CD14-positive monocyte (primary cell): Measurements from ENCODE around the gene DYNLL1. TPM values are rescaled to one million over a fixed set of nuclear protein-coding genes. Genes with fewer than 3 reads are reported as not detected.
A peak's percentile ranks its signal among the peaks of the same experiment; 100 is the strongest.

ENCODE experiments used
- DNase-seq, 3 donors: peaks; one replicate each; pipeline ENCODE4 v3.0.0-alpha.2; 2011 to 2022
- H2AFZ ChIP-seq: 2 replicates; pipeline ENCODE4 v1.6.0; 2012; ENCODE audit warnings: mild to moderate bottlenecking, low read depth, low read length, inconsistent platforms; ENCODE audit not compliant: insufficient read depth, poor library complexity, severe bottlenecking
- H3K27ac ChIP-seq, 2 donors: 1 replicate in 1 of 2; 2 replicates in 1 of 2; pipeline ENCODE4 v1.5.1; 2012 to 2013; ENCODE audit warnings: low read length in 2 of 2, control low read depth in 1 of 2, inconsistent platforms in 1 of 2, low read depth in 1 of 2, mild to moderate bottlenecking in 1 of 2
- H3K27me3 ChIP-seq, 2 donors: one replicate each; pipeline versions ENCODE4 v1.6.0 to v1.6.1; 2011 to 2013; ENCODE audit warnings: low read length in 2 of 2; ENCODE audit not compliant: control insufficient read depth in 2 of 2, insufficient read depth in 2 of 2
- H3K36me3 ChIP-seq, 2 donors: replicated peaks in 1 of 2; 1 replicate in 1 of 2; 2 replicates in 1 of 2; pipeline versions ENCODE4 v1.5.1 to v1.6.1; 2012 to 2013; ENCODE audit warnings: low read length in 2 of 2, control low read depth in 1 of 2, inconsistent platforms in 1 of 2, mild to moderate bottlenecking in 1 of 2; ENCODE audit not compliant: insufficient read depth in 2 of 2, control insufficient read depth in 1 of 2
- H3K4me1 ChIP-seq, 2 donors: 1 replicate in 1 of 2; 2 replicates in 1 of 2; pipeline versions ENCODE4 v1.5.1 to v1.6.1; 2012 to 2013; ENCODE audit warnings: low read length in 2 of 2, control low read depth in 1 of 2, inconsistent platforms in 1 of 2, mild to moderate bottlenecking in 1 of 2, moderate library complexity in 1 of 2; ENCODE audit not compliant: insufficient read depth in 2 of 2, control insufficient read depth in 1 of 2
- H3K4me2 ChIP-seq: replicated peaks from 2 replicates; pipeline ENCODE3; 2012; ENCODE audit warnings: low read length, moderate library complexity, mild to moderate bottlenecking; ENCODE audit not compliant: poor library complexity, severe bottlenecking; ENCODE audit errors: extremely low read depth
- H3K4me3 ChIP-seq, 3 experiments: fragments of 200-600 bp in 1 of 3; sonication (generic) in 1 of 3; replicated peaks in 1 of 3; 1 replicate in 2 of 3; 2 replicates in 1 of 3; pipeline ENCODE4 v1.5.1; 2011 to 2013; ENCODE audit warnings: low read length in 3 of 3, mild to moderate bottlenecking in 3 of 3, control low read depth in 2 of 3, low read depth in 2 of 3, inconsistent platforms in 1 of 3, moderate library complexity in 1 of 3
- H3K79me2 ChIP-seq: 2 replicates; pipeline ENCODE4 v1.6.0; 2012; ENCODE audit warnings: mild to moderate bottlenecking, control low read depth, inconsistent platforms, low read length, moderate library complexity; ENCODE audit not compliant: insufficient read depth
- H3K9ac ChIP-seq: 2 replicates; pipeline ENCODE4 v1.6.0; 2017; ENCODE audit warnings: low read length, mild to moderate bottlenecking; ENCODE audit not compliant: insufficient read depth, poor library complexity, severe bottlenecking
- H3K9me3 ChIP-seq, 2 donors: replicated peaks in 1 of 2; 1 replicate in 1 of 2; 2 replicates in 1 of 2; pipeline versions ENCODE4 v1.5.1 to v1.6.1; 2012 to 2013; ENCODE audit warnings: low read length in 2 of 2, control low read depth in 1 of 2; ENCODE audit not compliant: control insufficient read depth in 1 of 2, insufficient read depth in 1 of 2
- H4K20me1 ChIP-seq: 2 replicates; pipeline ENCODE4 v1.6.0; 2012; ENCODE audit warnings: mild to moderate bottlenecking, low read length, control low read depth, moderate library complexity; ENCODE audit not compliant: insufficient read depth
- H3K27ac Mint-ChIP-seq, 7 donors: one replicate each; pipeline ENCODE4 v1.8.0; 2020; ENCODE audit warnings: mild to moderate bottlenecking in 7 of 7, mixed read lengths in 7 of 7, moderate library complexity in 6 of 7, inconsistent platforms in 2 of 7
- H3K27me3 Mint-ChIP-seq, 3 donors: one replicate each; pipeline ENCODE4 v1.8.0; 2021 to 2022; ENCODE audit warnings: low read depth in 3 of 3, mild to moderate bottlenecking in 3 of 3, mixed read lengths in 3 of 3, moderate library complexity in 3 of 3, inconsistent platforms in 1 of 3
- H3K36me3 Mint-ChIP-seq, 2 donors: one replicate each; pipeline ENCODE4 v1.8.0; 2020; ENCODE audit warnings: mixed read lengths in 2 of 2, inconsistent platforms in 1 of 2, mild to moderate bottlenecking in 1 of 2
- H3K4me1 Mint-ChIP-seq: one replicate; pipeline ENCODE4 v1.8.0; 2020; ENCODE audit warnings: mild to moderate bottlenecking, mixed read lengths
- H3K4me3 Mint-ChIP-seq, 2 donors: one replicate each; pipeline ENCODE4 v1.8.0; 2020; ENCODE audit warnings: mild to moderate bottlenecking in 2 of 2, mixed read lengths in 2 of 2, moderate library complexity in 1 of 2
- H3K9me3 Mint-ChIP-seq, 7 donors: one replicate each; pipeline ENCODE4 v1.8.0; 2020 to 2022; ENCODE audit warnings: mixed read lengths in 7 of 7, mild to moderate bottlenecking in 6 of 7, moderate library complexity in 6 of 7, inconsistent platforms in 2 of 7
- CTCF ChIP-seq: fragments of 200-600 bp; IDR thresholded peaks from one replicate; pipeline ENCODE4 v1.8.0; 2022; ENCODE audit warnings: antibody characterized with exemption, mild to moderate bottlenecking
- WGBS: methylation state at CpG from one replicate; pipeline ENCODE4 v1.1.5; 2013; ENCODE audit warnings: missing lambda C conversion rate; ENCODE audit not compliant: insufficient coverage; 5-methylcytosine and 5-hydroxymethylcytosine counted together
- intact Hi-C, 2 donors: fragments of 100-400 bp; cut with micrococcal nuclease; formaldehyde crosslinking; loops; one replicate each; pipeline versions ENCODE4 v1.15.0 to v1.15.1; 2023
- polyA plus RNA-seq, 3 donors: library from polyadenylated mRNA; depleted of rRNA in 1 of 3; unstranded in 2 of 3; stranded (reverse) in 1 of 3; fragments of 300-500 nt in 2 of 3; fragments of >200 nt in 1 of 3; fragmentation: Illumina TruSeq in 2 of 3; gene quantifications; 1 replicate in 2 of 3; 2 replicates in 1 of 3; pipeline ENCODE4 v1.2.3, GENCODE V29; 2012 to 2021

DYNLL1 gene
- polyA plus RNA-seq, 3 donors: 184 to 504 (median 486) TPM

DNA sequence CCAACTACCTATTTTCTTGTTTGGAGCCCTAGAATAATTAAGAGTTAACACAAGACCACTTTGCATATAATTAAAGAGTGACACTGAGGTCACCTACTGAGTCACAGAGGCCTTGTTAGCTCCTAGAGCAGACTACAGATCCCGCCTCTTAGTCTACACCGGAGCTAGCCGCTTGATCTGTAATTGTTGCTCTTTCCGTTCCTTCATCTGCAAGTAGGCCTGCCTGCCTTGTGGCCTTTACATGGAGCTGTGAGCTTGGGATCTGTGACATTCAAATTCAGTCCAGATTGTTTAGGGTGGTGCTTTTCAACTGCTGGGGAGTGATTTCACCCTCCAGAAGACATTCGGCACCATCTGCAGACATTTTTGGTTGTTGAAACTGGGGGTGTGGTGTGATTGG lies 5.6 kb upstream of the DYNLL1 start:
- Histone ChIP-seq H3K4me2 (no peak overlapping the region), H4K20me1 (no peaks in the 10 kb centered on the region), H3K27ac (no peak overlapping the region), H3K36me3 (no peaks in the 10 kb centered on the region), H3K79me2 (no peaks in the 10 kb centered on the region), H2AFZ (no peak overlapping the region), H3K9me3 (no peaks in the 10 kb centered on the region), H3K4me1 (peaks cover 3 to 4% of the 10 kb centered on the region in 2 donors), H3K4me3 (no peak overlapping the region), H3K9ac (no peak overlapping the region), H3K27me3 (no peaks in the 10 kb centered on the region)
- 100% methylated on average over 4 of the region's 5 CpGs for WGBS
- no peak for DNase-seq
- Mint-ChIP-seq H3K4me1 (peaks cover 8% of the 10 kb centered on the region), H3K36me3 (no peaks in the 10 kb centered on the region), H3K27me3 (peaks cover 0 to 2% (median 1%) of the 10 kb centered on the region in 3 donors), H3K4me3 (no peak overlapping the region), H3K9me3 (no peaks in the 10 kb centered on the region), H3K27ac (no peak overlapping the region)
- no peak for TF ChIP-seq CTCF
- intact Hi-C loops: no loop called here

DNA sequence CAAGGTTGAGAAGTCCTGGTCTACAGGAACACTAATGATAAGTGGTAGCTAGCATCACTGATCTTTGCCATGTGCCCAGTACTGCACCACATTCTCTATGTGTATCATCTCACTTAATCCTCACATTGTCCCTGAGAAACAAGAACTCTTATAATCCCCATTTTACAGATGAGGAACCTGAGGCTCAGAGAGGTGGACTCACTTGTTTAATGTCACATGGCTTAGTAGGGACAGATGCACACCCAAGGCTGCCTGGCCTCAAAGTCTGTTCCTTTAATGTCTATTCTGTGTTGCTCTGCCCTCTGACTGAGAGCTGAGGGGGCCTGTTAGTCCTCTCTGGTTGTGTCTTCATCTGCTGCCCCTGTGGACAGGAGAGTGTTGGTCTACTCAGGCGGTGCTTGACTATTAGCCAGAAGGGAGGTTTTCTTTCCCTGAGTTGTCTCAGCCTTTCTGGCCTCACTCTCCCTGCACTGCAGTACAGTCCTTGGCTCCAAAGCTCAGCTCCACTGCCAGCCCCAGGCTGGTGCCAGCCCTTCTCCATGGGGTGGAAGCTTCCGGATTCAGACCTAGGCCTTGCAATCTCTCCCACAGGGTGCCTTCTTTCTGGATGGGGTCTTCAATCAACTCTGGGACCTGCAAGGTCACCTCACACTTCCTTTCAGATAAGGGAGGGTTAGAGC lies 4.9 kb upstream of the DYNLL1 start:
- DNase-seq: no peak
- WGBS: 100% methylated on average over 1 of the region's 2 CpGs
- no peak overlapping the region for H3K4me3 Mint-ChIP-seq
- no peaks in the 10 kb centered on the region for H3K9me3 ChIP-seq
- H3K27ac ChIP-seq: no peak overlapping the region
- no peak for TF ChIP-seq CTCF
- H3K27me3 ChIP-seq: no peaks in the 10 kb centered on the region
- no peaks in the 10 kb centered on the region for H3K36me3 Mint-ChIP-seq
- peaks cover 2% of the 10 kb centered on the region for H3K79me2 ChIP-seq
- no peaks in the 10 kb centered on the region for H3K9me3 Mint-ChIP-seq
- H3K9ac ChIP-seq: no peak overlapping the region
- no peaks in the 10 kb centered on the region for H4K20me1 ChIP-seq
- H3K36me3 ChIP-seq: no peaks in the 10 kb centered on the region
- H3K4me2 ChIP-seq: no peak overlapping the region
- no peak overlapping the region for H3K4me3 ChIP-seq
- peaks cover 9% of the 10 kb centered on the region for H3K4me1 Mint-ChIP-seq
- H2AFZ ChIP-seq: no peak overlapping the region
- peak overlapping the region in 2 of 7 donors; percentile 43 to 67 for H3K27ac Mint-ChIP-seq
- intact Hi-C loops: no loop called here
- H3K27me3 Mint-ChIP-seq: peaks cover 0 to 2% (median 1%) of the 10 kb centered on the region in 3 donors
- H3K4me1 ChIP-seq: peaks cover 4 to 6% of the 10 kb centered on the region in 2 donors
